AG04450 (cell line): ENCODE data around the gene SNAPIN. TPM values are rescaled to one million over a fixed set of nuclear protein-coding genes. Genes with fewer than 3 reads are reported as not detected.

Experiments
- CTCF ChIA-PET: fragments of 300-600, 350-600 bp; formaldehyde crosslinking; extraction: SDS; loops from one replicate; lab custom pipeline; 2022; ENCODE audit warnings: antibody characterized with exemption, inconsistent platforms; lab: Charles Lee
- POLR2A ChIA-PET: fragments of 350-600 bp; formaldehyde crosslinking; extraction: SDS; loops from one replicate; lab custom pipeline; 2021; ENCODE audit warnings: antibody characterized with exemption, inconsistent platforms; lab: Yijun Ruan, JAX
- DNase-seq: peaks from one replicate; pipeline ENCODE4 v3.0.0-alpha.2; 2011; ENCODE audit warnings: low read depth, low spot score
- H3K27ac ChIP-seq: one replicate; pipeline ENCODE4 v1.5.1; 2012; ENCODE audit warnings: low read depth, low read length, control low read depth
- H3K27me3 ChIP-seq: one replicate; pipeline ENCODE4 v1.6.0; 2012; ENCODE audit warnings: low read length; ENCODE audit not compliant: control insufficient read depth, insufficient read depth
- H3K4me3 ChIP-seq: 2 replicates; pipeline ENCODE4 v1.5.1; 2011; ENCODE audit warnings: mild to moderate bottlenecking, low read depth, low read length, control low read depth
- H3K9me3 ChIP-seq: 2 replicates; pipeline ENCODE4 v1.5.1; 2012; ENCODE audit warnings: low read length; ENCODE audit not compliant: control insufficient read depth, insufficient read depth
- polyA plus RNA-seq: library from polyadenylated mRNA; depleted of rRNA; stranded (reverse); fragments of >200 nt; gene quantifications from 2 replicates; pipeline ENCODE4 v1.2.3, GENCODE V29; 2011
- TF ChIP-seq, protein P1 (sequence below): IDR thresholded peaks from 2 replicates; pipeline ENCODE4 v1.5.1; 2011; ENCODE audit warnings: low read depth, low read length, control low read depth, inconsistent platforms

Gene SNAPIN
- polyA plus RNA-seq, 1 experiment = 56.8 TPM

DNA sequence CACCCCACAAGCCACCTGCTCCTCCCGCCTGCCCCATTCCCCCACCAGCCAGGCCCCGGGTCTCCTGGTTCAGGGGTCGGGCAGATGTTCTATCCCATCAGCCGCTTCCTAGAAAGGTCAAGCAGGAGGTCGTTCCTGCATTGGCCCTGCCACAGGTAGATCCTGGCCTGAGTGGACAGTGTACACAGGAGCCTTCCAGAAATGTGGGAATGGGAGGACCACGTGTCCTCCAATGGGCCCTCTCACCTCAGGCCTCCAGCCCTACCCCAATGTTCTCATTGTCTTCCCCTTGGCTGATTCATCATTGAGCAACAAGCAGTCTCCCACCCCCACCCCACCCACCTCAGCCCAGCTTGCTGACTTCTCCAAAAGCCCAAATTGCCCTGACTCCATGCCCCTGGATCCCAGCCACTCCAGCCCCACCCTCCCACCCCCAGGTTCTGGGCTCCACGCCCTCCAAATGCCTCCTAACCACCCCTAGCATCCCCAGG, 47.6 kb upstream of the SNAPIN start:
- peak overlapping the region; percentile 47 for H3K27ac ChIP-seq
- POLR2A ChIA-PET = interaction anchor here (1.7 kb wide), 1 partner anchor 17 kb away, joined by 4 read pairs; the partner anchor contains the start of gene S100A13
- TF ChIP-seq, protein P1, sequence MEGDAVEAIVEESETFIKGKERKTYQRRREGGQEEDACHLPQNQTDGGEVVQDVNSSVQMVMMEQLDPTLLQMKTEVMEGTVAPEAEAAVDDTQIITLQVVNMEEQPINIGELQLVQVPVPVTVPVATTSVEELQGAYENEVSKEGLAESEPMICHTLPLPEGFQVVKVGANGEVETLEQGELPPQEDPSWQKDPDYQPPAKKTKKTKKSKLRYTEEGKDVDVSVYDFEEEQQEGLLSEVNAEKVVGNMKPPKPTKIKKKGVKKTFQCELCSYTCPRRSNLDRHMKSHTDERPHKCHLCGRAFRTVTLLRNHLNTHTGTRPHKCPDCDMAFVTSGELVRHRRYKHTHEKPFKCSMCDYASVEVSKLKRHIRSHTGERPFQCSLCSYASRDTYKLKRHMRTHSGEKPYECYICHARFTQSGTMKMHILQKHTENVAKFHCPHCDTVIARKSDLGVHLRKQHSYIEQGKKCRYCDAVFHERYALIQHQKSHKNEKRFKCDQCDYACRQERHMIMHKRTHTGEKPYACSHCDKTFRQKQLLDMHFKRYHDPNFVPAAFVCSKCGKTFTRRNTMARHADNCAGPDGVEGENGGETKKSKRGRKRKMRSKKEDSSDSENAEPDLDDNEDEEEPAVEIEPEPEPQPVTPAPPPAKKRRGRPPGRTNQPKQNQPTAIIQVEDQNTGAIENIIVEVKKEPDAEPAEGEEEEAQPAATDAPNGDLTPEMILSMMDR = no peak
- CTCF ChIA-PET = interaction anchor here (2.0 to 9.3 kb wide), 3 partner anchors 17 to 77 kb away, joined by 5 to 80 read pairs (median 9); partner anchors contain the start of genes S100A1 and S100A13
- DNase-seq = no peak
- H3K9me3 ChIP-seq = no peaks in the 10 kb centered on the region
- H3K27me3 ChIP-seq = no peaks in the 10 kb centered on the region
- H3K4me3 ChIP-seq = peak overlapping the region; percentile 83

DNA sequence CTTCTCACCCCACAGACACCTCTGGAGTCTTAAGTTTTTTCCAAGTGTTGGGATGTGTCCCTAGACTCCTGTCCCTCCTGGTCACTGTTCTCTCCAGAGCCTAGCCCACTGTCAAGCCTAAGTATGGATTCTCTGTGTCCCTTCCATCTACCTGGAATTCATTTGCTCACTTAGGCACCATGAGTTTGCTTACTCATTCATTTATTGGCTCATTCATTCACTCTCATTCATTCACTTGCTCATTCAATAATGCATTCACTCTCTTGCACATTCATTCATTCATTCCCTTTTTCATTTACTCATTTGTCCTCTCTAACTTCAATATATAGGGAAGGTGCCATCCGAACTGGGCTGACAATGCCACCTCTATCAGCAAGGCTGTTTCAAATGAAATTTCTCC, 47.1 kb upstream of the SNAPIN start:
- TF ChIP-seq, protein P1 = no peak
- Histone ChIP-seq H3K4me3 (peak overlapping the region; percentile 83), H3K9me3 (no peaks in the 10 kb centered on the region), H3K27me3 (no peaks in the 10 kb centered on the region), H3K27ac (no peak overlapping the region)
- ChIA-PET POLR2A (interaction anchor here (1.7 to 2.1 kb wide), 3 partner anchors 16 to 23 kb away, joined by 4 to 46 read pairs (median 14); partner anchors contain the start of genes CHTOP, S100A1 and S100A13), CTCF (interaction anchor here (0.8 to 9.3 kb wide), 5 partner anchors 17 to 101 kb away, joined by 3 to 80 read pairs (median 11); partner anchors contain the start of genes S100A1 and S100A13)
- no peak for DNase-seq

DNA sequence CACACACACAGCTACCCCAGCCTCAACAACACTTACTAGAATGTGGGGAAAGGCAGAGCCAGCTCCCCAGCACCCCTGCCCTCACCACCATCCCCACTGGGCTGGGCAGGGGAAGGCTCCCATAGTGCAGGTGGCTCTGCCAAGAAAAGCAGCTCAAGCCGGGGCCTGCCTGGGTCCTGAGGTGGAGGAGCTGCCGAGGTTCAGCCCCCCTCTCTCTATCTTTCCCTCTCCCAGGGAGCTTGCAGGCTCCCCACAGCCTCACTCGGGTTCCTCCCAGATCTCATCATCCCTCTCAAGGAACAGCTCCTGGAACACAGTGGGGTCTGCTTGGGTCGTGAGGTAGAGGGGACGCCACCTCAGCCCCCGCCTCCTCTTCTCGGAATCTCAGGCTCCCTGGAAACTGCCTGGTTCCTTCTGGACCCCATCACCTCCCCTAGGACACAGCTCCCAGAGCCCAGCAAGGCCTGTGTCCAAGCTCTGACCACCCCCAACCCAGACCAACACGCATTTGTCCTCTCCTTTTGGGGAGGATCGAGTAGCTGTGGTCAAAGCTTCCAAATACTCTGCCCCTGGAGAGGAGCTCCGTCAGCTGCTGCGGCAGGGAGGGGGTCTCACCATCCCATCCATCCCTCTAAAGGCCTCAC, 46.3 kb upstream of the SNAPIN start:
- Histone ChIP-seq H3K4me3 (peak overlapping the region; percentile 83), H3K27ac (peak overlapping the region; percentile 47), H3K9me3 (no peaks in the 10 kb centered on the region), H3K27me3 (no peaks in the 10 kb centered on the region)
- ChIA-PET CTCF (interaction anchor here (0.5 to 9.3 kb wide), 13 partner anchors 10 to 260 kb away, joined by 3 to 80 read pairs (median 5); partner anchors contain the start of genes S100A1 and S100A13), POLR2A (interaction anchor here (0.6 to 2.1 kb wide), 11 partner anchors 9 to 378 kb away, joined by 3 to 46 read pairs (median 4); partner anchors contain the start of genes CHTOP, S100A1 and S100A13)
- TF ChIP-seq, protein P1 = no peak
- DNase-seq = no peak

DNA sequence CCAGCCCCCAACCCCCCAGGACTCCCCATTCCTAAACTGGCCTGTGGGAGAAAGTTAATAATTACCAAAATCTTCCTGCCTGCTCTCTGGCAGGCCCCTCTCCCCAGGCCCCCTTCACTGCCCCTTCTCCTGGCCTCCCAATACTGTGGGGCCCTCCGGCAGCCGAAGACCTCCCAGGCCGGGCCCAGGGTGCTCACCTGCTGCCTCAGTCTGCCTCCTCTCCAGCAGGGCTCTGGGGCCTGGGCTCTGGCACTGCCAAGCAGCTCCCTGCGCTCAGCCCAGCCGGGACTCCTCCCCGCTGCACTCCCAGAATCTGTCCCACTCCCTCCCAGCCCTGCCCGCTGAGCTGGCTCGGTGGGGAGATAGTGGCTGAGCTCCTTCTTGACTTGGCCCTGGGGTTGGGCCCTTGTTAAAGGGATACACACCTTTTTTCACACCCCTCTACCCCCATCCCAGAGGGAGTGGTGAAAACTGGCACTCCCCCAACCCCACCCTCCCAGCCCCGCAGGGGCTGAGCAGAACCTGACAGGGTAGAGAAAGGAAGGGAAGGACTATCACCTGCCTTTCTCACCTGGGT, 45.7 kb upstream of the SNAPIN start, which contains the start of gene S100A16:
TSS of gene S100A16 (minus strand) at position 383 of the 577 bp plus-strand sequence. CDS start 4,986 bp downstream, outside the sequence.
- peak within 1 kb of the TSS; percentile 83 for H3K4me3 ChIP-seq
- no peaks in the 10 kb centered on the region for H3K27me3 ChIP-seq
- POLR2A ChIA-PET = interaction anchor here (0.6 to 2.1 kb wide), 10 partner anchors 8 to 377 kb away, joined by 3 to 46 read pairs (median 4); partner anchors contain the start of genes CHTOP, S100A1 and S100A13
- no peaks in the 10 kb centered on the region for H3K9me3 ChIP-seq
- CTCF ChIA-PET = interaction anchor here (0.6 to 9.3 kb wide), 11 partner anchors 9 to 260 kb away, joined by 3 to 80 read pairs (median 5); partner anchors contain the start of genes S100A1 and S100A13
- peak within 1 kb of the TSS; percentile 47 for H3K27ac ChIP-seq
- TF ChIP-seq, protein P1 = no peak
- DNase-seq = no peak
